Endothelial cell of hepatic sinusoid (primary cell): ENCODE measurements around the gene USP13.
"Not testable (repeated sequence)": the region's sequence is repeated elsewhere in the genome, so short reads cannot be mapped to it uniquely, and the experiment has no call there.

ENCODE experiments used
- in situ Hi-C: cut with HindIII; loops from 2 replicates; pipeline ENCODE4 v1.10.0; 2017; ENCODE audit warnings: low sequenced_read_pairs

Gene USP13, protein sequence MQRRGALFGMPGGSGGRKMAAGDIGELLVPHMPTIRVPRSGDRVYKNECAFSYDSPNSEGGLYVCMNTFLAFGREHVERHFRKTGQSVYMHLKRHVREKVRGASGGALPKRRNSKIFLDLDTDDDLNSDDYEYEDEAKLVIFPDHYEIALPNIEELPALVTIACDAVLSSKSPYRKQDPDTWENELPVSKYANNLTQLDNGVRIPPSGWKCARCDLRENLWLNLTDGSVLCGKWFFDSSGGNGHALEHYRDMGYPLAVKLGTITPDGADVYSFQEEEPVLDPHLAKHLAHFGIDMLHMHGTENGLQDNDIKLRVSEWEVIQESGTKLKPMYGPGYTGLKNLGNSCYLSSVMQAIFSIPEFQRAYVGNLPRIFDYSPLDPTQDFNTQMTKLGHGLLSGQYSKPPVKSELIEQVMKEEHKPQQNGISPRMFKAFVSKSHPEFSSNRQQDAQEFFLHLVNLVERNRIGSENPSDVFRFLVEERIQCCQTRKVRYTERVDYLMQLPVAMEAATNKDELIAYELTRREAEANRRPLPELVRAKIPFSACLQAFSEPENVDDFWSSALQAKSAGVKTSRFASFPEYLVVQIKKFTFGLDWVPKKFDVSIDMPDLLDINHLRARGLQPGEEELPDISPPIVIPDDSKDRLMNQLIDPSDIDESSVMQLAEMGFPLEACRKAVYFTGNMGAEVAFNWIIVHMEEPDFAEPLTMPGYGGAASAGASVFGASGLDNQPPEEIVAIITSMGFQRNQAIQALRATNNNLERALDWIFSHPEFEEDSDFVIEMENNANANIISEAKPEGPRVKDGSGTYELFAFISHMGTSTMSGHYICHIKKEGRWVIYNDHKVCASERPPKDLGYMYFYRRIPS

GRCh38 chr3:179652447-179653095, at the start of gene USP13:
Gene USP13, plus strand, starts transcription at chr3:179653040. Its CDS starts 186 bp downstream, at chr3:179653226.
- in situ Hi-C loops = no loop called here

GRCh38 chr3:179603321-179603720, 49.5 kb upstream of the USP13 start:
- in situ Hi-C loops = no loop called here

GRCh38 chr3:179603831-179604230, 49.0 kb upstream of the USP13 start:
- in situ Hi-C loops = no loop called here

- in situ Hi-C loops = no loop called here
Measured at GRCh38 chr3:179604321-179605078, 48.3 kb upstream of the USP13 start, which contains the start of the genes MRPL47 and NDUFB5. Gene MRPL47, minus strand, starts transcription at chr3:179604638. Its CDS starts 14 bp downstream, at chr3:179604624. Gene NDUFB5, plus strand, starts transcription at chr3:179604794. Its CDS starts 22 bp downstream, at chr3:179604816.

GRCh38 chr3:179606534-179607085, 46.2 kb upstream of the USP13 start:
- in situ Hi-C loops = no loop called here

DNA sequence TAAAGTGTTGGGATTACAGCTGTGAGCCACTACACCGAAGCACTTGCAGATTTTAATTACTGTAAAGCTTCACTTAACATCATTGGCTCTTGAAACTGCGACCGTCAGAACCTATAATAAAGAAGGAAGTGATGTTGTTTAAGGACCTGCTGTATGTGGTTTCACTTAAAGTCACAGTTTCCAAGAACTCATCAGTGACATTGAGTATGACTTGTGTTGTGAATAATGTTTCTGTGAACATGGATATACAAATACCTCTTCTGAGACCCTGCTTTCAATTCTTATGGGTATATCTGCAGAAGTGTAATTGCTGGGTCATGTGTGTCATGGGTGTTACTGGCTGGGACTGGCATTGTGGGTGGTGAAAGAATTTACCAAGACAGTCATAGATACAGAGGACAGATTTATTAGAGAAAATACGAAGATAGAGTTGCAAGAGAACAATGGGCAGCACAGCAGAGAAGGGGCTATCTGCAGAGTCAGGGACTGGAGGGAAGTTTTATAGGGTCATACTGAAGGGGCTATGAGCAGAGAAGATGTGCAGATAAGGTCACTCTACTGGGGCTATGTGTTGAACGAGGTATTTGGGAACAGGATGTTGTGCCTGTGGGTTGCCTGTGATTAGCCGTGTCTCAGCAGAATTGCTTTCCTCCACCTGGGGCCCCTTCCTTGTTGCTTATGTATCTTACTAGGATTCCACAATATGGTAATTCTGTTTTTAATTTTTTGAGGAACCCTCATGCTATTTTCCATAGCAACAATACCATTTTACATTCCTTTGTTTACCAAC, 43.7 kb upstream of the USP13 start:
- in situ Hi-C loops = no loop called here

- in situ Hi-C loops = no loop called here
Measured at GRCh38 chr3:179610066-179610465, 42.8 kb upstream of the USP13 start.

GRCh38 chr3:179613807-179614206, 39.0 kb upstream of the USP13 start:
- in situ Hi-C loops = no loop called here

DNA sequence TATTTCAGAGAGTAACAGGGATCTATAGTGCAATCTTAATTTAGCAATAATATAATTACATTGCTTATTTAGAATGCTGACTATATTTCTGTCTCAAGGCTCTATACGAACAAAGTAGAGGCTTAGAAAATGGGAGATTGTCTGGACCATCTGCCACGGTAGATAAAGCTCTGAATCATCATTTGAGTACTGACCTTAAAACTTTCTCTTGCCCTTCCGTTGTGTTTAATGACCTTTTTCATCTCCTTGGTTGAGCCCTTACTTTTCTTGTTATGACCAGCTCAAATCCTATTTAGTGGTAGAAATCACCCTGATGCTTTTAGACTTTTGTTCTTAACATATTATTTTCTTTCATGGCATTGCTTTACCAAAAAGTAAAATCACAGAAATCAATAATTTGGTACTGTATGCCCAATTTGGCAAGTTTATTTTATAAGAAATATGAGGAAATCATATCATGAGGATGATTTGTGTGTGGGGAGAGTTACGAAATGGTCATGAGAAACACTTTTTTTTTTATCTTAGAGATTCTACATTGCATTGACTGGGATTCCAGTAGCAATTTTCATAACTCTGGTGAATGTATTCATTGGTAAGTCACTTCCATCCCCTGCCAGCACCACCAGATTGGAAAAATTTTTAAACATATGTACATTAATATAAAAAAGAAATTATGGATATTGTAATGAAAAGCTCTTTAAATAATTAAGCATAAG, 37.2 kb upstream of the USP13 start:
- in situ Hi-C loops = loop anchor here (5.0 kb wide), 1 partner anchor 47 kb away; no protein-coding TSS in a partner anchor

DNA sequence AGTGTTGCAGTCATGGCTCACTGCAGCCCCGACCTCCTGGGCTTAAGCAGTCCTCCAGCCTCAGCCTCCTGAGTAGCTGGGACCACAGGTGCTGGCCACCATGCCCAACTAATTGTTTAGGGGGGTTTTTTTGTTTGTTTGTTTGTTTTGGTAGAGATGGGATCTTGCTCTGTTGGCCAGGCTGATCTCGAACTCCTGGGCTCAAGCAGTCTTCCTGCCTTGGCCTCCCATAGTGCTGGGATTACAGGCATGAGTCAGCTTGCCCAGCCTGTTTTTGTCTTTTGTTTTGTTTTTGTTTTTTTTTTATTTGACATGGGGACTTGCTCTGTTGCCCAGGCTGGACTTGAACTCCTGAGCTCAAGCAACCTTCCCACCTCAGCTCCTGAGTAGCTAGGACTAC, 30.8 kb upstream of the USP13 start:
- in situ Hi-C loops = no loop called here

DNA sequence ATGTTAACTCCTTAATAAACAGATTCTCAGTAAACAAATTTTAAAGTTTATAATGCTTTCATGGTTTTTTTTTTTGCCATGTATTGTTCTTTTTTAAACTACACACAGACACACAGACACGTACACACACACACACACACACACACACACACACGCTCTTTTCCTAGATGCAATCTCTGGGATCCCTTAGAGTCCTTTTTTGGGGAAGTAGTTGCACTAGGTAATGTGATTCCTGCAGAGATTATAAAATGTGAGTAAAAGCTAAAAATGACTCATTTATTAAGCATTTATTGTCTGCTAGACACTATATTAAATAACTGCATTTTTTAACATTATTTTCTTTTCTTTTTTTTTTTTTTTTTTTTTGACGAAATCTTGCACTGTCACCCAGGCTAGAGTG, 28.4 kb upstream of the USP13 start:
- in situ Hi-C loops = no loop called here

- in situ Hi-C loops = no loop called here
Measured at GRCh38 chr3:179630753-179631451, 21.9 kb upstream of the USP13 start.

DNA sequence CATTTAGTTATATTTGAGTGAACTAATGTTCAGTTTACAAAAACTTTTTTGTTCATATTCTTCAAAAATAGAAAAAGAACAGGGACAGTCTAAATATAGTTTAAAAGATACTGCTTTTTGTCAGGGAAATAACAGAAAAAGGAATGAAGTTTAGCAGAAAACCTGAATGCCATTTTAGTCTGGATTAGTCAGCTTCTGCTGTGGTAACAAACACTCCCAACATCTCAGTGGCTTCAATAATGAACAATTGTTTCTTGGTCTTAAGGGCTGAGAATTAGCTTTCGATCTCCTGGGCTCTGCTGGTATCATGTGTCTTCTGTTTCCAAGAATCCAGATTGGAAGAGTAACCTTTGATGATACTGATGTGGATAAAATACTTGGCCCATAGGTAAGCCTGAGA, 12.4 kb upstream of the USP13 start:
- in situ Hi-C loops = no loop called here

- in situ Hi-C loops = no loop called here
Measured at GRCh38 chr3:179642871-179643270, 10.0 kb upstream of the USP13 start.

- in situ Hi-C loops = not testable (repeated sequence)
Measured at GRCh38 chr3:179643837-179644236, 9.0 kb upstream of the USP13 start.

GRCh38 chr3:179646177-179646576, 6.7 kb upstream of the USP13 start:
- in situ Hi-C loops = no loop called here

- in situ Hi-C loops = no loop called here
Measured at GRCh38 chr3:179651687-179652446, 973 bp upstream of the USP13 start.
